Fibroblast of skin of right quadriceps (primary cell): ENCODE measurements around the gene SLC6A13.
A peak's percentile ranks its signal among the peaks of the same experiment; 100 is the strongest.
"Not testable (repeated sequence)": the region's sequence is repeated elsewhere in the genome, so short reads cannot be mapped to it uniquely, and the experiment has no call there.

Experiments
- DNase-seq: peaks from one replicate; pipeline ENCODE4 v3.0.0-alpha.2; 2013

SLC6A13 gene

GRCh38 chr12:262817-263216 is at the start of gene SLC6A13:
TSS of gene SLC6A13 (minus strand) at chr12:262836. CDS start at chr12:260052, 2,784 bp downstream.
- DNase-seq = no peak

GRCh38 chr12:308511-308910 is 45.9 kb upstream of the SLC6A13 start:
- DNase-seq = no peak

- no peak for DNase-seq
Observed at GRCh38 chr12:307406-307805, 44.8 kb upstream of the SLC6A13 start.

GRCh38 chr12:304805-305204 is 42.2 kb upstream of the SLC6A13 start:
- DNase-seq = no peak

- DNase-seq = not testable (repeated sequence)
Observed at GRCh38 chr12:302766-303165, 40.1 kb upstream of the SLC6A13 start.

GRCh38 chr12:300166-300565 is 37.5 kb upstream of the SLC6A13 start:
- DNase-seq = not testable (repeated sequence)

GRCh38 chr12:299511-299910 is 36.9 kb upstream of the SLC6A13 start:
- DNase-seq = not testable (repeated sequence)

GRCh38 chr12:298059-298458 is 35.4 kb upstream of the SLC6A13 start:
- DNase-seq = not testable (repeated sequence)

GRCh38 chr12:295132-295531 is 32.5 kb upstream of the SLC6A13 start:
- DNase-seq = no peak

GRCh38 chr12:293199-293598 is 30.6 kb upstream of the SLC6A13 start:
- DNase-seq = no peak

GRCh38 chr12:292186-292585 is 29.6 kb upstream of the SLC6A13 start:
- no peak for DNase-seq

GRCh38 chr12:291153-291723 is 28.6 kb upstream of the SLC6A13 start:
- no peak for DNase-seq

GRCh38 chr12:288687-289086 is 26.1 kb upstream of the SLC6A13 start:
- peak; percentile 44 for DNase-seq

GRCh38 chr12:286531-287300 is 24.1 kb upstream of the SLC6A13 start:
- DNase-seq = no peak

- DNase-seq = no peak
Observed at GRCh38 chr12:278046-278445, 15.4 kb upstream of the SLC6A13 start.

GRCh38 chr12:275812-276211 is 13.2 kb upstream of the SLC6A13 start:
- no peak for DNase-seq

- DNase-seq = no peak
Observed at GRCh38 chr12:273382-273781, 10.7 kb upstream of the SLC6A13 start.

GRCh38 chr12:272942-273341 is 10.3 kb upstream of the SLC6A13 start:
- no peak for DNase-seq

- DNase-seq = no peak
Observed at GRCh38 chr12:271161-271560, 8.5 kb upstream of the SLC6A13 start.

- no peak for DNase-seq
Observed at GRCh38 chr12:269191-269590, 6.6 kb upstream of the SLC6A13 start.

GRCh38 chr12:268483-268840 is 5.8 kb upstream of the SLC6A13 start:
- DNase-seq = no peak

GRCh38 chr12:267581-268482 is 5.2 kb upstream of the SLC6A13 start:
- no peak for DNase-seq

GRCh38 chr12:265096-265495 is 2.5 kb upstream of the SLC6A13 start:
- no peak for DNase-seq

- DNase-seq = no peak
Observed at GRCh38 chr12:264269-264668, 1.6 kb upstream of the SLC6A13 start.
